Measurements from ENCODE around the gene RECQL. TPM values are rescaled to one million over a fixed set of nuclear protein-coding genes. Genes with fewer than 3 reads are reported as not detected.

Gene RECQL
- total RNA-seq, 2 donors from 2014 or later, result 15.7 to 15.8 TPM

DNA sequence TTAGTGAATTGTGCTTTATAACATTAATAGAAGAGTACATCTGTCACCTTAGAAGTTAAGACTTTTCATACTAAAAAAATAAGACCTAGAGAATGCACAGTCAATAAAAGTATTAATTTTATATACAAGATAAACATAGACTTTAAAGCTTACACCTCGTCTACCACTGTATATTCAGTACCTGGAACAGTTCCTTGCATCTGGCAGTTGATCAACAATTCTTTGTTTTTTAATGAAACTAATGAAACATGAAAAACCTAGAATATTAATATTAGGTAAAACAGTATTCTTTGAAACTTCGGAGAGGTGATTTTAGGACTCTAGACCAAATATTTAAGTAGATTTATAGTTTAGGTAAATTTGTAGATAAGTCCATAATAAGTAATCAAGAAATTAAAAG is 4.5 kb upstream of the RECQL start:
- H3K4me3 ChIP-seq, result no peak overlapping the region
- H3K27ac ChIP-seq, result no peak overlapping the region
- TF ChIP-seq, protein P1, sequence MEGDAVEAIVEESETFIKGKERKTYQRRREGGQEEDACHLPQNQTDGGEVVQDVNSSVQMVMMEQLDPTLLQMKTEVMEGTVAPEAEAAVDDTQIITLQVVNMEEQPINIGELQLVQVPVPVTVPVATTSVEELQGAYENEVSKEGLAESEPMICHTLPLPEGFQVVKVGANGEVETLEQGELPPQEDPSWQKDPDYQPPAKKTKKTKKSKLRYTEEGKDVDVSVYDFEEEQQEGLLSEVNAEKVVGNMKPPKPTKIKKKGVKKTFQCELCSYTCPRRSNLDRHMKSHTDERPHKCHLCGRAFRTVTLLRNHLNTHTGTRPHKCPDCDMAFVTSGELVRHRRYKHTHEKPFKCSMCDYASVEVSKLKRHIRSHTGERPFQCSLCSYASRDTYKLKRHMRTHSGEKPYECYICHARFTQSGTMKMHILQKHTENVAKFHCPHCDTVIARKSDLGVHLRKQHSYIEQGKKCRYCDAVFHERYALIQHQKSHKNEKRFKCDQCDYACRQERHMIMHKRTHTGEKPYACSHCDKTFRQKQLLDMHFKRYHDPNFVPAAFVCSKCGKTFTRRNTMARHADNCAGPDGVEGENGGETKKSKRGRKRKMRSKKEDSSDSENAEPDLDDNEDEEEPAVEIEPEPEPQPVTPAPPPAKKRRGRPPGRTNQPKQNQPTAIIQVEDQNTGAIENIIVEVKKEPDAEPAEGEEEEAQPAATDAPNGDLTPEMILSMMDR (IDR thresholded peaks at IDR 0.05), result no peak
- H3K9me3 ChIP-seq, result no peaks in the 10 kb centered on the region
- no peaks in the 10 kb centered on the region for H3K27me3 ChIP-seq
- H3K9ac ChIP-seq (ENCODE audit: low read depth in 2 of 2, low read length in 2 of 2), result no peak overlapping the region
- intact Hi-C loops (cut with DNase I), result loop anchor here (10.0 kb wide), 1 partner anchor 61 kb away; no protein-coding TSS in a partner anchor
- DNase-seq, result no peak
- no peaks in the 10 kb centered on the region for H3K36me3 ChIP-seq
- H3K4me1 ChIP-seq, result peaks cover 8% of the 10 kb centered on the region

DNA sequence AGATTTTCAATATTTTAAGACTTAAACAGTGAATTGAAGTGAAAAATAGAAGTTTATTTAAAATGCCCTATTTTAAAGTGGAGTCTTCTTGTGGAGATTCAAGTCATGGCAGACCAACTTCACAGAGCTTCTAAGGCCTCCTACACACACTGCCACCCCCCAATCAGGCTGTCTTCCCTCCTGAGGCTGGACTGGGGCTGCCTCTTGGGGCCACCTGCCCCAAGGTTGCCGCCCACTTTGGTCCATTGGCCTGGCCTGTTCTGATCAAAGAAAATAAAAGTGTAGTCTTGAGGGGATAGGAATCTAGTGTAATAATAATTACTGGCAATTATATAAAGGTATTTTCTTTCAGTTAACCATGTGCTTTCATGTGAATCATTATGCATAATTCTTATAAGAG is 1.4 kb upstream of the RECQL start:
- Histone ChIP-seq H3K9me3 (no peaks in the 10 kb centered on the region), H3K27me3 (no peaks in the 10 kb centered on the region), H3K27ac (no peak overlapping the region), H3K4me3 (no peak overlapping the region), H3K4me1 (peaks cover 11% of the 10 kb centered on the region), H3K36me3 (no peaks in the 10 kb centered on the region), H3K9ac (ENCODE audit: low read depth in 2 of 2, low read length in 2 of 2) (no peak overlapping the region)
- TF ChIP-seq, protein P1 (IDR thresholded peaks at IDR 0.05), result no peak
- DNase-seq, result no peak
- intact Hi-C loops (cut with DNase I), result loop anchor here (10.0 kb wide), 1 partner anchor 58 kb away; no protein-coding TSS in a partner anchor

DNA sequence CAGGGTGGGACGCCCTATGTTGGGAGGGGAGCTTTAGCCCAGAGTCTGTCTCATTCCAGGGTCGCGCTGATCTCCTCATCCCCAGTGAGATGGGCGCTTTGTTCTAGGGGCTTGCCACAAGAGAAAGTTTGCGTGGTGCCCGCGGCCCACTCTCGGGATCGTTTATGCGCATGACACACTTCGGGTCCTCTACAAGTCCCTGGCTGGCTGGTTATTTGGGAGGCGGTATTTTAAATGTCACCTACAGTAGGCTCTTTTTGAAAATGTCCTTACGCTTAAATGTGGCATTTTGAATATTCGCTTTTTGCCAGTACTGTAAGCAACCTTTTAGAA is 695 bp upstream of the RECQL start:
- peaks cover 11% of the 10 kb centered on the region for H3K4me1 ChIP-seq
- no peaks in the 10 kb centered on the region for H3K27me3 ChIP-seq
- H3K9me3 ChIP-seq, result no peaks in the 10 kb centered on the region
- H3K27ac ChIP-seq, result peak overlapping the region; percentile 75
- peak overlapping the region; percentile 88 to 92 for H3K9ac ChIP-seq (ENCODE audit: low read depth in 2 of 2, low read length in 2 of 2)
- TF ChIP-seq, protein P1 (IDR thresholded peaks at IDR 0.05), result no peak
- intact Hi-C loops (cut with DNase I), result loop anchor here (10.0 kb wide), 1 partner anchor 57 kb away; no protein-coding TSS in a partner anchor
- H3K36me3 ChIP-seq, result no peaks in the 10 kb centered on the region
- peak overlapping the region; percentile 98 for H3K4me3 ChIP-seq
- DNase-seq, result peak; percentile 43

DNA sequence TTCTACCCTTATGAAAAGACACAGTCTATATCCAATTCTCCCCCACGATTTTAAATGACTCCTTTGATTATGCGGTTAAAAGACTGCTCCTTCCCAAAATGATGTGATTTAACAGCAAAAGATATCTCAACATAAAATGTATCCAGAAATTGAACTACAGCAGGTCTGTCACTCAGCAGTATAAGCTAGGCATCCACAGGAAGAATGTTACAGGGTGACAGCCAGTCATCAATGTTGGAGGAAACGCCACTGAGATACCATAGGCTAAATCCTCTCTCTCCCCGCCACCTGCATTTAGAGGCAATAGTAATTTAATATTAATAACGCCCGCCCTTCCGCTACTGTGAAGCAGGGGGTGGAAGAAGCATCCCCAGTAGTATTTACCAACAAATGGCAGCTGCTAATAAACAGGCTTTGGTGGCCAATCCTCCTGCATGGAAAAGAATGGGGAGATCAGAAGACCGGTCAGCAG is 613 bp downstream of the RECQL start:
- no peaks in the 10 kb centered on the region for H3K36me3 ChIP-seq
- intact Hi-C loops (cut with DNase I), result loop anchor here (10.0 kb wide), 1 partner anchor 56 kb away; no protein-coding TSS in a partner anchor
- H3K9me3 ChIP-seq, result no peaks in the 10 kb centered on the region
- H3K27ac ChIP-seq, result peak overlapping the region; percentile 75
- H3K4me1 ChIP-seq, result peaks cover 11% of the 10 kb centered on the region
- no peak for DNase-seq
- peak overlapping the region; percentile 28 to 88 for H3K9ac ChIP-seq (ENCODE audit: low read depth in 2 of 2, low read length in 2 of 2)
- TF ChIP-seq, protein P1 (IDR thresholded peaks at IDR 0.05), result no peak
- H3K4me3 ChIP-seq, result peak overlapping the region; percentile 98
- H3K27me3 ChIP-seq, result no peaks in the 10 kb centered on the region

DNA sequence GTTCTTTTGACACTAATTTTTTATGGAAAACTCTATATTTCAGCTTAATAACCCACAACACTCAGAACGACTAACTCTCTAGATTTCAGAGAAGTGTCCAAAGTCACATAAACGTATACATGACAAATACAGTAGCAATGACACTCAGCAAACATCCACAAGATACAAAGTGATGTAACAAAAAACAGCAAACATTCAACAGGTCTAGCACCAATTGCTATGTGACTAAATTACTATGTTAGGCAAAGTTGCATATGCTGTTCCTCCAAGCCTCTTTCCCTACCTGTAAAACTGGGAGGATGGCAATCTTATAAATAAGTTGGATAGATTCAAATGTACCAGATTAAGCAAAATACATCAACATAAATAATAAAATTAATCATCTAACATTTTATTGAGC is 1.7 kb downstream of the RECQL start:
- DNase-seq, result no peak
- Histone ChIP-seq H3K4me1 (peaks cover 11% of the 10 kb centered on the region), H3K9ac (ENCODE audit: low read depth in 2 of 2, low read length in 2 of 2) (no peak overlapping the region), H3K9me3 (no peaks in the 10 kb centered on the region), H3K27ac (no peak overlapping the region), H3K27me3 (no peaks in the 10 kb centered on the region), H3K36me3 (no peaks in the 10 kb centered on the region), H3K4me3 (no peak overlapping the region)
- intact Hi-C loops (cut with DNase I), result loop anchor here (10.0 kb wide), 1 partner anchor 55 kb away; no protein-coding TSS in a partner anchor
- TF ChIP-seq, protein P1 (IDR thresholded peaks at IDR 0.05), result no peak
